Astrocyte of the spinal cord (primary cell): Measurements from ENCODE around the gene RHBDL3.

Source experiments
- DNase-seq: peaks from one replicate; pipeline ENCODE4 v3.0.0; 2011; ENCODE audit warnings: low read depth, low spot score
- H3K4me3 ChIP-seq: 2 replicates; pipeline ENCODE4 v1.5.1; 2011; ENCODE audit warnings: low read depth, mild to moderate bottlenecking, low read length, moderate library complexity
- in situ Hi-C: cut with HindIII; loops from 2 replicates; pipeline ENCODE4 v1.10.0; 2017; ENCODE audit warnings: low sequenced_read_pairs
- TF ChIP-seq, protein P1 (sequence below): IDR thresholded peaks from 2 replicates; pipeline ENCODE4 v1.5.1; 2012; ENCODE audit warnings: low read depth, mild to moderate bottlenecking, low read length, inconsistent platforms

RHBDL3 gene

GRCh38 chr17:32341141-32341856 is 75.7 kb downstream of the RHBDL3 start:
- no peak for DNase-seq

DNA sequence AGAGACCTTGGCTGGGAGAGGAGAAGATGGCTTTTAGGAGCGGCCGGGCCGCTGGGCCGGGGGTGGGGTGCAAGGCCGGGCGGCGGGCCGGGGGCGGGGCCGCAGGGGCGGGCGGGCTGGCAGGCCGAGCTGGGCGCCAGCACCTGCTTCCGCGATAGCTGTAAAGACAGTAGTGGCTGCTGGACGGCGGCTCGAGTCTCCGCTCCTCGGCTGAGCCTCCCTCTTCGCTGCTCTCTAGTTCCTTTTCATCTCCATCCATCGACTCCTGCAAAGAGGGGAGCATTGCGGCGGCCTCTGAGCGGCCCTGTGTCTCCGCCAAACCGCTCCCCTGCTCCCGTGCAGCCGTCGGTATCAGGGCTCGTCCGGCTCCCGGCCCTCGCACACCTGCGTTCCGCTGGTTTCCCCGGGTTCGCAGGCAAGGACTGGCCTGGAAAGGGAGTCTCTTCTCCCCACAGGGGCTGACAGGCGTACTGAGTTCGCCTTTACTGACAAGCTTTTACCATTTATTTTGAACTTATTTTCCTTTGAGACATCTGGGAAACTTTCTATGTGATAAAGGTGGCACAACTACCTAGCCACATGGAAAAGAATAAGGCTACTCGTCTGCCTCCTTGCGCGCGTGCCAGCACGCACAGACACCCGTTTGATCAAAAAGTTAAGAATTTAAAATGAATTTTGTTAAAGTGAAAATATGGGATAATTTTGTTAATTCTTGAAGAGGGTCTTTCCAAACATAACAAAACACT is 76.4 kb downstream of the RHBDL3 start, which contains the start of gene C17orf75:
Gene C17orf75 (minus strand): TSS at position 317 of the 746 bp plus-strand sequence. CDS start 34 bp downstream, at position 283.
- in situ Hi-C loops: no loop called here
- peak; percentile 77 for DNase-seq
- H3K4me3 ChIP-seq: peak within 1 kb of the TSS; percentile 62
- TF ChIP-seq, protein P1, sequence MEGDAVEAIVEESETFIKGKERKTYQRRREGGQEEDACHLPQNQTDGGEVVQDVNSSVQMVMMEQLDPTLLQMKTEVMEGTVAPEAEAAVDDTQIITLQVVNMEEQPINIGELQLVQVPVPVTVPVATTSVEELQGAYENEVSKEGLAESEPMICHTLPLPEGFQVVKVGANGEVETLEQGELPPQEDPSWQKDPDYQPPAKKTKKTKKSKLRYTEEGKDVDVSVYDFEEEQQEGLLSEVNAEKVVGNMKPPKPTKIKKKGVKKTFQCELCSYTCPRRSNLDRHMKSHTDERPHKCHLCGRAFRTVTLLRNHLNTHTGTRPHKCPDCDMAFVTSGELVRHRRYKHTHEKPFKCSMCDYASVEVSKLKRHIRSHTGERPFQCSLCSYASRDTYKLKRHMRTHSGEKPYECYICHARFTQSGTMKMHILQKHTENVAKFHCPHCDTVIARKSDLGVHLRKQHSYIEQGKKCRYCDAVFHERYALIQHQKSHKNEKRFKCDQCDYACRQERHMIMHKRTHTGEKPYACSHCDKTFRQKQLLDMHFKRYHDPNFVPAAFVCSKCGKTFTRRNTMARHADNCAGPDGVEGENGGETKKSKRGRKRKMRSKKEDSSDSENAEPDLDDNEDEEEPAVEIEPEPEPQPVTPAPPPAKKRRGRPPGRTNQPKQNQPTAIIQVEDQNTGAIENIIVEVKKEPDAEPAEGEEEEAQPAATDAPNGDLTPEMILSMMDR: no peak

More at GRCh38 chr17:32341141-32341856, 75.7 kb downstream of the RHBDL3 start:
- TF ChIP-seq, protein P1: peak; percentile 26
- peak overlapping the region; percentile 62 for H3K4me3 ChIP-seq
- in situ Hi-C loops: no loop called here

DNA sequence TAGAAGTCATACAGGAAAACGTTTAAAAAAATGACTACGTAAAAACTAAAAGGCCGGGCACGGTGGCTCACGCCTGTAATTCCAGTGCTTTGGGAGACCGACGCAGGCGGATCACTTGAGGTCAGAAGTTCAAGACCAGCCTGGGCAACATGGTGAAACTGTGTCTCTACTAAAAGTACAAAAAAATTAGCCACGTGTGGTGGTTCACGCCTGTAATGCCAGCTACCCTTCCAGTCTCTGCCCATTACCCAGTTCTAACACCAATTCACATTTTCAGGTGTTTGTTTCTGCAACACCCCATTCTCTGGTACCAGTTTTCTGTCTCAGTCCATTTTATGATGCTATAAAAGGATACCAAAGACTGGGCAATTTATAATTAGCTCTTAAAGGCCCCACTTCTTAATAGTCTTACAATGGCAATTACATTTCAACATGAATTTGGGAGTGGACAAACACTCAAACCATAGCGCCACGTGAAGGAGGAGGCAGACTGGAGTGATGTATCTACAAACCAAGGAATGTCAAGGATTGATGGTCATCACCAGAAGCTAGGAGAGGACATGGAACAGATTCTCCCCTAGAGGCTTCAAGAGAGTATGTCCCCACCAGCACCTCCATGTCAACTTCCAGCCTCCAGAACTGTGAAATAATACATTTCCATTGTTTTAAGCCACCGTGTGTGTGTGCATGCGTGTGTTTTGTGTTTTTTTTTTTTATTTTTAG is 77.1 kb downstream of the RHBDL3 start:
- H3K4me3 ChIP-seq: peak overlapping the region; percentile 62
- TF ChIP-seq, protein P1: no peak
- in situ Hi-C loops: no loop called here
- DNase-seq: no peak

DNA sequence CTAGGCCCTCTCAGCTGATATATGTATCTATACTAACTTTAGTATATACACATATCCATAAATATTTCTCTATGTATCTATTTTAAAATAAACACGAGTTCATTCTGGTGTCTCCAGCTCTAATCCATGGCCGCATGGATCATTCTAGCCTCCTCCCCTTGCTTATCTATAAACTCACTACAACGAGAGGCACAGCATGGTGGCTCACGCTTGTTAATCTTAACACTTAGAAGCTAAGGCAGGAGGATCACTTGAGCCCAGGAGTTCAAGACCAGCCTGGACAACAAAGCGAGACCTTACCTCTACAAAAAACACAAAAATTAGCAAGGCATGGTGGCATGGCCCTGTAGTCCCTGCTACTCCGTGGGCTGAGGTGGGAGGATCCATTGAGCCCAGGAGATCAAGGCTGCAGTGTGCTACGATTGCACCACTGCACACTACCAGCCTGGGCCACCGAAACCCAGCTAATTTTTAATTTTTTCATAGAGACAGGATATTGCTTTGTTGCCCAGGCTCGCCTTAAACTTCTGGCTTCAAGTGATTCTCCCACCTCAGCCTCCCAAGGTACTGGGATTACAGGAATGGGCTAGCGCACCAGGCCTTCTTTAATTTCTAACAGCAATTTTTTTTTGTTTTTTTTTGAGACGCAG is 80.4 kb downstream of the RHBDL3 start:
- no peak for DNase-seq
- TF ChIP-seq, protein P1: no peak
- H3K4me3 ChIP-seq: no peak overlapping the region
- in situ Hi-C loops: no loop called here

DNA sequence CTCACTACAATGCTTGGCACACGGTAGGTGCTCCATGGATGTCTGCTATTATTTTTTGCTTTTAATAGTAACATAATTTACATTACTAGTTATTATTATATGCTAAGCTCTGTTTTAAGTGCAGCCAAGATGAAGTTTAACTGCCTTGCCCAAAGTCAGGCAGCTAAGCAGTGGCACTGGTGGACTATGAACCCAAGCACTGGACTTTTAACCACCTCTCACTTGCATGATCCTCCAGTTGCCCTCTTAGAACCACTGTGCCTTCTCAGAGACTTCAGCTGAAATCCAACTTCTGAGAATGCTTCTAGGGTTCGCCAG is 82.8 kb downstream of the RHBDL3 start:
- TF ChIP-seq, protein P1: no peak
- in situ Hi-C loops: no loop called here
- DNase-seq: no peak
- no peak overlapping the region for H3K4me3 ChIP-seq

DNA sequence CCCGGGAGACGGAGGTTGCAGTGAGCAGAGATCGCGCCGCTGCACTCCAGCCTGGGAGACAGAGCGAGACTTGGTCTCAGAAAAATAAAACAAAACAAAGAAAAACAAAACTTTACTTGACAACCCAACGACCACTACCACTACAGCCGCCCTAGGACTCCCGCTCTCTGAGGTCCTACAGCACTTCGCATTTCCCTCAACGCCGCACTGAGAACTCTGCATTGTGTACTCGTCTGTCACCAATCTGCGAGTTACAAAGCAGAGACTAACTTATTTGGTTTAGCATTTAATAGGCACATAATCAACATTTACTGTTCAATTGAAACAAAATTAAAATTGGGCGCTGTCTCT is 83.8 kb downstream of the RHBDL3 start:
- DNase-seq: no peak
- in situ Hi-C loops: no loop called here
- TF ChIP-seq, protein P1: no peak

More for the DNA sequence above, 83.8 kb downstream of the RHBDL3 start:
- H3K4me3 ChIP-seq: peak overlapping the region; percentile 90
